ENCODE results near the gene RAI1. TPM values are rescaled to one million over a fixed set of nuclear protein-coding genes. Genes with fewer than 3 reads are reported as not detected.

Gene RAI1
- total and polyA plus RNA-seq, 2 of the 13 experiments (the other 11 are each of a cell fraction or from before 2014, with no cell fraction given): 3.4 to 5.2 TPM

DNA sequence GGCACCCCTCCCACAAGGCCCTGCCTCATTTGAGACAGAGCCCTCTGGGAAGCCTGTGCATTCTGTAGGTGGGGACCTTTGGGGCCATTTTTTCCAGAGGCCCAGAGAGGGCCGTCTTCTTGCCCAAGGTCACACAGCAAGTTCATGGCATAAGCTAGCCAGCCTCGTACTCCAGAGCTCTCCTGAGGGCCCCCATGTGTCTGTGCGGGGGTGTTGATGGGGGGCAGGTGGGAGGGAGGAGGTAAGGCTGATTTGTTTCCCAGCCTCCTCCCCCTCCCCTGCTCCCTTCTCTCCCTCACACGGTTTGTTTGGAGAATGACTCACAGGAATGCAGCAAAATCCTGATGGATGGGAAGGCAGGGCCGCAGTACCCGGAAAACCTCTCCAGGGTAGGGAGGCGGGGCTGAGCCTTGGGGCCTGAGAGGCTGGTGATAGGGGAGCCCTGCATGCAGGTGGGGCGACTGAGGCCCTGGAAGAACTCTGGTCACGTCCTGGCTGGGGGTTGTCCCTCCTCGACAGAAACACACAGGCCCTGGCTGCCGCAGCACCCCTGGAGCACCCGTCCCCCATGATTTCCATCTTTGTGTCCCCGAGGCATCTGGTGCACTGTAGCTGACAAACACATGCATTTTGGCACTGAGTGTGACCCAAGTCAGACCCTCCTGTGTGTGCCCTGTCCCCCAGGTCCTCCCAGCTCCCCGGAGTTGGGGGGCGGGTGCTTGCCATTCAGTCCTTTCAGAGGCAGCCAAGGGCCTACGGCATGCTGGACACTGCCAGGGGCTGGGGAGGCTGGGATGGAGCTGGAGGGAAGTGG is 29.7 kb downstream of the RAI1 start (continued):
- TF ChIP-seq, protein P1, sequence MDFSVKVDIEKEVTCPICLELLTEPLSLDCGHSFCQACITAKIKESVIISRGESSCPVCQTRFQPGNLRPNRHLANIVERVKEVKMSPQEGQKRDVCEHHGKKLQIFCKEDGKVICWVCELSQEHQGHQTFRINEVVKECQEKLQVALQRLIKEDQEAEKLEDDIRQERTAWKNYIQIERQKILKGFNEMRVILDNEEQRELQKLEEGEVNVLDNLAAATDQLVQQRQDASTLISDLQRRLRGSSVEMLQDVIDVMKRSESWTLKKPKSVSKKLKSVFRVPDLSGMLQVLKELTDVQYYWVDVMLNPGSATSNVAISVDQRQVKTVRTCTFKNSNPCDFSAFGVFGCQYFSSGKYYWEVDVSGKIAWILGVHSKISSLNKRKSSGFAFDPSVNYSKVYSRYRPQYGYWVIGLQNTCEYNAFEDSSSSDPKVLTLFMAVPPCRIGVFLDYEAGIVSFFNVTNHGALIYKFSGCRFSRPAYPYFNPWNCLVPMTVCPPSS (IDR thresholded peaks at IDR 0.05): no peak
- TF ChIP-seq ZNF24 (IDR thresholded peaks at IDR 0.05) (no peak), ZNF124 (CRISPR knock-in tag; IDR thresholded peaks at IDR 0.05) (no peak), CBX5 (CRISPR knock-in tag; IDR thresholded peaks at IDR 0.05; ENCODE audit: borderline replicate concordance) (peak; percentile 16; the same call in 1 of the 2 replicates), JUND (CRISPR knock-in tag; IDR thresholded peaks at IDR 0.05) (peak; percentile 99), ZSCAN20 (CRISPR knock-in tag; IDR thresholded peaks at IDR 0.05; ENCODE audit: borderline replicate concordance) (no peak), SOX6 (IDR thresholded peaks at IDR 0.05) (no peak), SOX6 (CRISPR knock-in tag; IDR thresholded peaks at IDR 0.05) (peak; percentile 62), TP53 (CRISPR knock-in tag; conservative IDR thresholded peaks at IDR 0.05) (no peak), ZKSCAN1 (IDR thresholded peaks at IDR 0.05; ENCODE audit: low read length) (no peak), MEF2D (CRISPR knock-in tag; IDR thresholded peaks at IDR 0.05) (no peak; the same call in 1 of the 2 replicates), POLR2A (IDR thresholded peaks at IDR 0.05; ENCODE audit: insufficient read depth in 1 of 2, low read depth in 2 of 2, low read length in 2 of 2) (peak; percentile 28 to 61; a peak in 2 of 4 replicates), NCOA2 (CRISPR knock-in tag; IDR thresholded peaks at IDR 0.05) (peak; percentile 81), ZMYM2 (CRISPR knock-in tag; IDR thresholded peaks at IDR 0.05) (no peak), MED13 (CRISPR knock-in tag; IDR thresholded peaks at IDR 0.05) (no peak), ARNT2 (CRISPR knock-in tag; IDR thresholded peaks at IDR 0.05; ENCODE audit: low read depth) (0 out of 2 replicates have a peak, but pooled peaks have one; percentile 21), ZSCAN9 (CRISPR knock-in tag; IDR thresholded peaks at IDR 0.05; ENCODE audit: borderline replicate concordance) (0 out of 2 replicates have a peak, but pooled peaks have one; percentile 60)
- TF ChIP-seq, protein P2, sequence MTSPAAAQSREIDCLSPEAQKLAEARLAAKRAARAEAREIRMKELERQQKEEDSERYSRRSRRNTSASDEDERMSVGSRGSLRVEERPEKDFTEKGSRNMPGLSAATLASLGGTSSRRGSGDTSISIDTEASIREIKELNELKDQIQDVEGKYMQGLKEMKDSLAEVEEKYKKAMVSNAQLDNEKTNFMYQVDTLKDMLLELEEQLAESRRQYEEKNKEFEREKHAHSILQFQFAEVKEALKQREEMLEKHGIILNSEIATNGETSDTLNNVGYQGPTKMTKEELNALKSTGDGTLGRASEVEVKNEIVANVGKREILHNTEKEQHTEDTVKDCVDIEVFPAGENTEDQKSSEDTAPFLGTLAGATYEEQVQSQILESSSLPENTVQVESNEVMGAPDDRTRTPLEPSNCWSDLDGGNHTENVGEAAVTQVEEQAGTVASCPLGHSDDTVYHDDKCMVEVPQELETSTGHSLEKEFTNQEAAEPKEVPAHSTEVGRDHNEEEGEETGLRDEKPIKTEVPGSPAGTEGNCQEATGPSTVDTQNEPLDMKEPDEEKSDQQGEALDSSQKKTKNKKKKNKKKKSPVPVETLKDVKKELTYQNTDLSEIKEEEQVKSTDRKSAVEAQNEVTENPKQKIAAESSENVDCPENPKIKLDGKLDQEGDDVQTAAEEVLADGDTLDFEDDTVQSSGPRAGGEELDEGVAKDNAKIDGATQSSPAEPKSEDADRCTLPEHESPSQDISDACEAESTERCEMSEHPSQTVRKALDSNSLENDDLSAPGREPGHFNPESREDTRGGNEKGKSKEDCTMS (CRISPR knock-in tag; conservative IDR thresholded peaks at IDR 0.05): no peak
- TF ChIP-seq, protein P3, sequence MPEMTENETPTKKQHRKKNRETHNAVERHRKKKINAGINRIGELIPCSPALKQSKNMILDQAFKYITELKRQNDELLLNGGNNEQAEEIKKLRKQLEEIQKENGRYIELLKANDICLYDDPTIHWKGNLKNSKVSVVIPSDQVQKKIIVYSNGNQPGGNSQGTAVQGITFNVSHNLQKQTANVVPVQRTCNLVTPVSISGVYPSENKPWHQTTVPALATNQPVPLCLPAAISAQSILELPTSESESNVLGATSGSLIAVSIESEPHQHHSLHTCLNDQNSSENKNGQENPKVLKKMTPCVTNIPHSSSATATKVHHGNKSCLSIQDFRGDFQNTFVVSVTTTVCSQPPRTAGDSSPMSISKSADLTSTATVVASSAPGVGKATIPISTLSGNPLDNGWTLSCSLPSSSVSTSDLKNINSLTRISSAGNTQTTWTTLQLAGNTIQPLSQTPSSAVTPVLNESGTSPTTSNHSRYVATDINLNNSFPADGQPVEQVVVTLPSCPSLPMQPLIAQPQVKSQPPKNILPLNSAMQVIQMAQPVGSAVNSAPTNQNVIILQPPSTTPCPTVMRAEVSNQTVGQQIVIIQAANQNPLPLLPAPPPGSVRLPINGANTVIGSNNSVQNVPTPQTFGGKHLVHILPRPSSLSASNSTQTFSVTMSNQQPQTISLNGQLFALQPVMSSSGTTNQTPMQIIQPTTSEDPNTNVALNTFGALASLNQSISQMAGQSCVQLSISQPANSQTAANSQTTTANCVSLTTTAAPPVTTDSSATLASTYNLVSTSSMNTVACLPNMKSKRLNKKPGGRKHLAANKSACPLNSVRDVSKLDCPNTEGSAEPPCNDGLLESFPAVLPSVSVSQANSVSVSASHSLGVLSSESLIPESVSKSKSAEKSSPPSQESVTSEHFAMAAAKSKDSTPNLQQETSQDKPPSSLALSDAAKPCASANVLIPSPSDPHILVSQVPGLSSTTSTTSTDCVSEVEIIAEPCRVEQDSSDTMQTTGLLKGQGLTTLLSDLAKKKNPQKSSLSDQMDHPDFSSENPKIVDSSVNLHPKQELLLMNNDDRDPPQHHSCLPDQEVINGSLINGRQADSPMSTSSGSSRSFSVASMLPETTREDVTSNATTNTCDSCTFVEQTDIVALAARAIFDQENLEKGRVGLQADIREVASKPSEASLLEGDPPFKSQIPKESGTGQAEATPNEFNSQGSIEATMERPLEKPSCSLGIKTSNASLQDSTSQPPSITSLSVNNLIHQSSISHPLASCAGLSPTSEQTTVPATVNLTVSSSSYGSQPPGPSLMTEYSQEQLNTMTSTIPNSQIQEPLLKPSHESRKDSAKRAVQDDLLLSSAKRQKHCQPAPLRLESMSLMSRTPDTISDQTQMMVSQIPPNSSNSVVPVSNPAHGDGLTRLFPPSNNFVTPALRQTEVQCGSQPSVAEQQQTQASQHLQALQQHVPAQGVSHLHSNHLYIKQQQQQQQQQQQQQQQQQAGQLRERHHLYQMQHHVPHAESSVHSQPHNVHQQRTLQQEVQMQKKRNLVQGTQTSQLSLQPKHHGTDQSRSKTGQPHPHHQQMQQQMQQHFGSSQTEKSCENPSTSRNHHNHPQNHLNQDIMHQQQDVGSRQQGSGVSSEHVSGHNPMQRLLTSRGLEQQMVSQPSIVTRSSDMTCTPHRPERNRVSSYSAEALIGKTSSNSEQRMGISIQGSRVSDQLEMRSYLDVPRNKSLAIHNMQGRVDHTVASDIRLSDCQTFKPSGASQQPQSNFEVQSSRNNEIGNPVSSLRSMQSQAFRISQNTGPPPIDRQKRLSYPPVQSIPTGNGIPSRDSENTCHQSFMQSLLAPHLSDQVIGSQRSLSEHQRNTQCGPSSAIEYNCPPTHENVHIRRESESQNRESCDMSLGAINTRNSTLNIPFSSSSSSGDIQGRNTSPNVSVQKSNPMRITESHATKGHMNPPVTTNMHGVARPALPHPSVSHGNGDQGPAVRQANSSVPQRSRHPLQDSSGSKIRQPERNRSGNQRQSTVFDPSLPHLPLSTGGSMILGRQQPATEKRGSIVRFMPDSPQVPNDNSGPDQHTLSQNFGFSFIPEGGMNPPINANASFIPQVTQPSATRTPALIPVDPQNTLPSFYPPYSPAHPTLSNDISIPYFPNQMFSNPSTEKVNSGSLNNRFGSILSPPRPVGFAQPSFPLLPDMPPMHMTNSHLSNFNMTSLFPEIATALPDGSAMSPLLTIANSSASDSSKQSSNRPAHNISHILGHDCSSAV (CRISPR knock-in tag; IDR thresholded peaks at IDR 0.05; ENCODE audit: borderline replicate concordance): no peak

Measured in HepG2 (cell line).